ENCODE data around the gene KRT12. TPM values are rescaled to one million over a fixed set of nuclear protein-coding genes. Genes with fewer than 3 reads are reported as not detected.

The KRT12 gene
- total RNA-seq, 1 experiment from 2014 or later: not detected

- Histone ChIP-seq H3K27ac (ENCODE audit: low read length) (no peak overlapping the region), H3K36me3 (ENCODE audit: insufficient read depth, low read length) (no peaks in the 10 kb centered on the region; the same call in 1 of the 2 replicates), H3K4me1 (ENCODE audit: low read length) (peaks cover 13% of the 10 kb centered on the region), H3K79me2 (ENCODE audit: low read length) (peaks cover 71% of the 10 kb centered on the region), H2AFZ (ENCODE audit: low read length) (no peak overlapping the region), H3K4me2 (ENCODE audit: low read depth, low read length, poor library complexity, severe bottlenecking) (no peak overlapping the region), H3K27me3 (ENCODE audit: low read length) (no peaks in the 10 kb centered on the region), H3K9me3 (ENCODE audit: low read length) (no peaks in the 10 kb centered on the region), H4K20me1 (ENCODE audit: insufficient read depth, low read depth, low read length) (no peaks in the 10 kb centered on the region), H3K4me3 (ENCODE audit: low read length) (no peak overlapping the region), H3K9ac (ENCODE audit: low read length) (no peak overlapping the region), H3K9me2 (replicated peaks; ENCODE audit: insufficient read depth, low read length) (no peaks in the 10 kb centered on the region; the same call in 1 of the 2 replicates)
- no peak for DNase-seq
These were observed 38.5 kb downstream of the KRT12 start for GRCh38 chr17:40828454-40829044.

- Histone ChIP-seq H3K27me3 (ENCODE audit: low read length) (no peaks in the 10 kb centered on the region), H3K4me1 (ENCODE audit: low read length) (peaks cover 15% of the 10 kb centered on the region), H3K9ac (ENCODE audit: low read length) (no peak overlapping the region), H3K79me2 (ENCODE audit: low read length) (peaks cover 78% of the 10 kb centered on the region), H3K9me3 (ENCODE audit: low read length) (no peaks in the 10 kb centered on the region), H3K4me3 (ENCODE audit: low read length) (no peak overlapping the region), H3K36me3 (ENCODE audit: insufficient read depth, low read length) (no peaks in the 10 kb centered on the region; the same call in 1 of the 2 replicates), H4K20me1 (ENCODE audit: insufficient read depth, low read depth, low read length) (no peaks in the 10 kb centered on the region), H3K27ac (ENCODE audit: low read length) (no peak overlapping the region), H2AFZ (ENCODE audit: low read length) (no peak overlapping the region), H3K9me2 (replicated peaks; ENCODE audit: insufficient read depth, low read length) (no peaks in the 10 kb centered on the region; the same call in 1 of the 2 replicates), H3K4me2 (ENCODE audit: low read depth, low read length, poor library complexity, severe bottlenecking) (no peak overlapping the region)
- no peak for DNase-seq
These were observed 39.1 kb downstream of the KRT12 start for GRCh38 chr17:40827746-40828453.

DNA sequence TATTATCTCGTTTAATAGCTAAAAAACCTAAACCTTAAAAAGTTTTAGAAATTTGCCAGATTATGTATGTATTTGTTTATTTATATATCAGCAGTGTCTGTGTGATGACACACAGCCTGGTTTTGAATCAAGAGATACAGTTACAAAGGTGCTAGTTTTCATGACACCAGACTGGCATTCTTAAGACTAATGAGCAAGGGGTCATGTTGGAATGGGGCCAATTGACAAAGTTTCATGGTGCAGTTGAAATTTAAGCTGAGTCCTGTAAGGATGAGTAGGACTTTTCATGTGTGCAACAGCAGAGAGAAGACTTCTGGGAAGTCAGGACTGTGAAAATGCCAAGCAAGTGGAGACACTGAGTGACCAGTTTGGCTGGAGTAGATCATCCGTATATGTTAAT lies 41.4 kb downstream of the KRT12 start:
- DNase-seq: no peak
- no peaks in the 10 kb centered on the region; the same call in 1 of the 2 replicates for H3K9me2 ChIP-seq (replicated peaks; ENCODE audit: insufficient read depth, low read length)
- no peaks in the 10 kb centered on the region for H3K9me3 ChIP-seq (ENCODE audit: low read length)
- H3K9ac ChIP-seq (ENCODE audit: low read length): no peak overlapping the region
- H3K36me3 ChIP-seq (ENCODE audit: insufficient read depth, low read length): peaks cover 3% of the 10 kb centered on the region; the same call in 1 of the 2 replicates
- no peak overlapping the region for H3K4me3 ChIP-seq (ENCODE audit: low read length)
- no peaks in the 10 kb centered on the region for H4K20me1 ChIP-seq (ENCODE audit: insufficient read depth, low read depth, low read length)
- no peak overlapping the region for H2AFZ ChIP-seq (ENCODE audit: low read length)
- H3K27me3 ChIP-seq (ENCODE audit: low read length): no peaks in the 10 kb centered on the region
- H3K4me2 ChIP-seq (ENCODE audit: low read depth, low read length, poor library complexity, severe bottlenecking): no peak overlapping the region
- peaks cover 92% of the 10 kb centered on the region for H3K79me2 ChIP-seq (ENCODE audit: low read length)
- peaks cover 9% of the 10 kb centered on the region for H3K4me1 ChIP-seq (ENCODE audit: low read length)
- H3K27ac ChIP-seq (ENCODE audit: low read length): no peak overlapping the region

GRCh38 chr17:40824015-40824832 lies 42.8 kb downstream of the KRT12 start:
- Histone ChIP-seq H3K79me2 (ENCODE audit: low read length) (peaks cover 95% of the 10 kb centered on the region), H2AFZ (ENCODE audit: low read length) (no peak overlapping the region), H3K9me3 (ENCODE audit: low read length) (no peaks in the 10 kb centered on the region), H3K27me3 (ENCODE audit: low read length) (no peaks in the 10 kb centered on the region), H3K9me2 (replicated peaks; ENCODE audit: insufficient read depth, low read length) (no peaks in the 10 kb centered on the region; the same call in 1 of the 2 replicates), H3K4me3 (ENCODE audit: low read length) (no peak overlapping the region), H3K27ac (ENCODE audit: low read length) (no peak overlapping the region), H3K4me1 (ENCODE audit: low read length) (peaks cover 19% of the 10 kb centered on the region), H4K20me1 (ENCODE audit: insufficient read depth, low read depth, low read length) (no peaks in the 10 kb centered on the region), H3K9ac (ENCODE audit: low read length) (no peak overlapping the region), H3K4me2 (ENCODE audit: low read depth, low read length, poor library complexity, severe bottlenecking) (no peak overlapping the region), H3K36me3 (ENCODE audit: insufficient read depth, low read length) (peaks cover 8% of the 10 kb centered on the region; the same call in 1 of the 2 replicates)
- no peak for DNase-seq

DNA sequence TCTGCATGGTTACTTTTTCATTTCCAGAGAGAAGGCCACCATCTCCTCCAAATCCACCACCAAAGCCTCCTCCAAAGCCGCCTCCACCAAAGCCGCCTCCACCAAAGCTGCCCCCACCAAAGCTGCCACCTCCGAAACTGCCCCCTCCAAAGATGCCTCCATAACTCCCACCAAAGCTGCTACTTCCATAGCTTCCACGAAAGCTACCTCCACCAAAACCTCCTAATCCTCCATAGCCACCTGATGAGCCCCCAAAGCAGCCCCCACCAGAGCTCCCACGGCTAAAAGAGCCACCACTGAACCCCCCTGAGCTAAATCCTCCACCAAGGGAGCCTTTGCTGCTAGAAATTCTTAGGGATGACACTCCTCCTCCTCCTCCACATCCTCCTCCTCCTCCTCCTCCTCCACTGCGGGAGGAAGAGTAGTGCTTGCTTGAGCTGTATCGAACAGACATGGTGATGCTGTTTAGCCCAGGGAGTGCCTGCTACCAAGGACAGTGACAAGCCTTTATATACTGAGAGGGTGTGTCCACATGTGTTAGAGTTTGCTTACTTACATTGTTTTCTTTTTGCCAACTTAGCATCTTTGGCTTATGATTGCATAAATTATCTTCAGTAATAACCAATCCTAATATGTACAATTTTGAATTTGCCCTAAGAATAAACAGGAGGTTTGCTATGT lies 44.8 kb downstream of the KRT12 start, which contains the start of gene KRT10:
Gene KRT10 (minus strand): TSS at position 483 of the 681 bp plus-strand sequence. CDS start 29 bp downstream, at position 454.
- Histone ChIP-seq H3K4me3 (ENCODE audit: low read length) (no peak within 1 kb of the TSS), H3K79me2 (ENCODE audit: low read length) (peaks cover 90% of the 10 kb centered on the region), H3K27me3 (ENCODE audit: low read length) (no peaks in the 10 kb centered on the region), H3K9me3 (ENCODE audit: low read length) (no peaks in the 10 kb centered on the region), H3K9ac (ENCODE audit: low read length) (no peak within 1 kb of the TSS), H2AFZ (ENCODE audit: low read length) (no peak within 1 kb of the TSS), H3K4me2 (ENCODE audit: low read depth, low read length, poor library complexity, severe bottlenecking) (no peak within 1 kb of the TSS), H4K20me1 (ENCODE audit: insufficient read depth, low read depth, low read length) (no peaks in the 10 kb centered on the region), H3K27ac (ENCODE audit: low read length) (no peak within 1 kb of the TSS), H3K4me1 (ENCODE audit: low read length) (peaks cover 28% of the 10 kb centered on the region), H3K9me2 (replicated peaks; ENCODE audit: insufficient read depth, low read length) (no peaks in the 10 kb centered on the region; the same call in 1 of the 2 replicates), H3K36me3 (ENCODE audit: insufficient read depth, low read length) (peaks cover 10% of the 10 kb centered on the region)
- no peak for DNase-seq

DNA sequence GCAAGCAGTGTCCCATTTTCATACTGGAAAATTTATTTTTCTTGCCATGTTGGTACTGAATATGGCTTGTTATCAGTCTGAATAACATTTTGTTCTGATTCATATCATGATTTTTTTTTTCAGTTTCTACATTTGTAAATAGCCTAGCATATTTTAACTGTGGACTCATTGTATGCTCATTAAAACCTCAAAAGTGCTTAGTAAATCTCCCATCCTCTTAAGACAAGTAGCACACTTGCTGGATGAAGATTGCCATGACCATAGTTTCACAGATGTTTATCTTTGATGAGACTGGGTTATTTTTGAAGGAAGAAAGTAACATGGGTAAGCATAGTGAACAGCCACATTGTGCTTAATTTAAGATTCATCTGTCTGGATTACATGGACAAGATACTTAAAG lies 45.5 kb downstream of the KRT12 start:
- H3K36me3 ChIP-seq (ENCODE audit: insufficient read depth, low read length): peaks cover 13% of the 10 kb centered on the region
- no peak overlapping the region for H3K4me2 ChIP-seq (ENCODE audit: low read depth, low read length, poor library complexity, severe bottlenecking)
- DNase-seq: no peak
- no peak overlapping the region for H2AFZ ChIP-seq (ENCODE audit: low read length)
- H3K9ac ChIP-seq (ENCODE audit: low read length): no peak overlapping the region
- H3K79me2 ChIP-seq (ENCODE audit: low read length): peaks cover 82% of the 10 kb centered on the region
- no peak overlapping the region for H3K27ac ChIP-seq (ENCODE audit: low read length)
- no peaks in the 10 kb centered on the region for H3K27me3 ChIP-seq (ENCODE audit: low read length)
- H3K9me3 ChIP-seq (ENCODE audit: low read length): no peaks in the 10 kb centered on the region
- H3K4me3 ChIP-seq (ENCODE audit: low read length): no peak overlapping the region
- H3K4me1 ChIP-seq (ENCODE audit: low read length): peaks cover 28% of the 10 kb centered on the region
- no peaks in the 10 kb centered on the region for H4K20me1 ChIP-seq (ENCODE audit: insufficient read depth, low read depth, low read length)
- H3K9me2 ChIP-seq (replicated peaks; ENCODE audit: insufficient read depth, low read length): no peaks in the 10 kb centered on the region; the same call in 1 of the 2 replicates

GRCh38 chr17:40820228-40820838 lies 46.7 kb downstream of the KRT12 start:
- Histone ChIP-seq H2AFZ (ENCODE audit: low read length) (no peak overlapping the region), H3K36me3 (ENCODE audit: insufficient read depth, low read length) (peaks cover 13% of the 10 kb centered on the region), H3K9ac (ENCODE audit: low read length) (peak overlapping the region; percentile 87; the same call in 1 of the 2 replicates), H3K4me2 (ENCODE audit: low read depth, low read length, poor library complexity, severe bottlenecking) (peak overlapping the region; percentile 94), H3K79me2 (ENCODE audit: low read length) (peaks cover 70% of the 10 kb centered on the region), H4K20me1 (ENCODE audit: insufficient read depth, low read depth, low read length) (no peaks in the 10 kb centered on the region), H3K9me3 (ENCODE audit: low read length) (no peaks in the 10 kb centered on the region), H3K27ac (ENCODE audit: low read length) (no peak overlapping the region), H3K4me3 (ENCODE audit: low read length) (peak overlapping the region; percentile 96), H3K27me3 (ENCODE audit: low read length) (no peaks in the 10 kb centered on the region), H3K9me2 (replicated peaks; ENCODE audit: insufficient read depth, low read length) (no peaks in the 10 kb centered on the region; the same call in 1 of the 2 replicates), H3K4me1 (ENCODE audit: low read length) (peaks cover 28% of the 10 kb centered on the region)
- no peak for DNase-seq
